H9 (cell line): ENCODE results near the gene RAD51. TPM values are rescaled to one million over a fixed set of nuclear protein-coding genes. Genes with fewer than 3 reads are reported as not detected.

ENCODE experiments used
- DNase-seq: peaks from one replicate; pipeline ENCODE4 v3.0.0-alpha.2; 2017
- H2AFZ ChIP-seq: one replicate; pipeline ENCODE4 v1.6.1; 2013; ENCODE audit warnings: mild to moderate bottlenecking, low read length, control low read depth, moderate library complexity
- H2AK5ac ChIP-seq: 2 replicates; pipeline ENCODE4 v1.6.1; 2013; ENCODE audit warnings: low read length, control low read depth, mixed read lengths; ENCODE audit not compliant: insufficient read length
- H2BK120ac ChIP-seq: one replicate; pipeline ENCODE4 v1.6.1; 2013; ENCODE audit warnings: low read depth, mild to moderate bottlenecking, low read length, control low read depth, inconsistent platforms; ENCODE audit not compliant: poor library complexity, severe bottlenecking
- H2BK12ac ChIP-seq: 2 replicates; pipeline ENCODE4 v1.6.1; 2013; ENCODE audit warnings: low read length, control low read depth, mixed read lengths, low read depth; ENCODE audit not compliant: insufficient read length
- H2BK15ac ChIP-seq: 2 replicates; pipeline ENCODE4 v1.6.1; 2013; ENCODE audit warnings: low read depth, low read length, control low read depth
- H2BK20ac ChIP-seq: one replicate; pipeline ENCODE4 v1.6.1; 2013; ENCODE audit warnings: low read depth, mild to moderate bottlenecking, low read length, control low read depth, inconsistent platforms; ENCODE audit not compliant: poor library complexity, severe bottlenecking
- H2BK5ac ChIP-seq: 2 replicates; pipeline ENCODE4 v1.6.1; 2013; ENCODE audit warnings: low read length, control low read depth, mixed read lengths; ENCODE audit not compliant: insufficient read length
- H3K14ac ChIP-seq: 2 replicates; pipeline ENCODE4 v1.6.1; 2013; ENCODE audit warnings: low read length, control low read depth; ENCODE audit not compliant: insufficient read depth
- H3K18ac ChIP-seq: 2 replicates; pipeline ENCODE4 v1.6.1; 2013; ENCODE audit warnings: low read depth, mild to moderate bottlenecking, mixed read lengths, low read length, control low read depth; ENCODE audit not compliant: insufficient read length
- H3K23ac ChIP-seq: 2 replicates; pipeline ENCODE4 v1.6.1; 2013; ENCODE audit warnings: low read length, control low read depth, mixed read lengths, low read depth; ENCODE audit not compliant: insufficient read length
- H3K23me2 ChIP-seq: 2 replicates; pipeline ENCODE4 v1.6.1; 2013; ENCODE audit warnings: low read depth, mild to moderate bottlenecking, mixed read lengths, low read length, control low read depth; ENCODE audit not compliant: insufficient read length, poor library complexity, severe bottlenecking
- H3K27ac ChIP-seq: 2 replicates; pipeline ENCODE4 v1.5.1; 2013; ENCODE audit warnings: low read length, control low read depth, mixed read lengths, low read depth; ENCODE audit not compliant: insufficient read length
- H3K27me3 ChIP-seq: 2 replicates; pipeline ENCODE4 v1.6.1; 2013; ENCODE audit warnings: low read length, control low read depth, inconsistent platforms; ENCODE audit not compliant: insufficient read depth
- H3K4ac ChIP-seq: 2 replicates; pipeline ENCODE4 v1.6.1; 2013; ENCODE audit warnings: low read depth, mild to moderate bottlenecking, control low read depth, inconsistent platforms, low read length, moderate library complexity
- H3K4me1 ChIP-seq: 2 replicates; pipeline ENCODE4 v1.6.1; 2013; ENCODE audit warnings: low read length, control low read depth, inconsistent platforms; ENCODE audit not compliant: insufficient read depth
- H3K4me2 ChIP-seq: 2 replicates; pipeline ENCODE4 v1.6.1; 2013; ENCODE audit warnings: low read length, control low read depth, mixed read lengths; ENCODE audit not compliant: insufficient read length, insufficient read depth
- H3K56ac ChIP-seq: 2 replicates; pipeline ENCODE4 v1.6.1; 2013; ENCODE audit warnings: low read depth, mild to moderate bottlenecking, mixed read lengths, low read length, control low read depth; ENCODE audit not compliant: insufficient read length
- H3K79me1 ChIP-seq: 2 replicates; pipeline ENCODE4 v1.6.1; 2013; ENCODE audit warnings: low read depth, mild to moderate bottlenecking, moderate library complexity, low read length, control low read depth, inconsistent platforms; ENCODE audit not compliant: insufficient read depth, poor library complexity, severe bottlenecking
- H3K79me2 ChIP-seq: 2 replicates; pipeline ENCODE4 v1.6.1; 2013; ENCODE audit warnings: low read length, control low read depth, inconsistent platforms; ENCODE audit not compliant: insufficient read depth
- H3K9ac ChIP-seq: 2 replicates; pipeline ENCODE4 v1.6.1; 2013; ENCODE audit warnings: low read length, control low read depth, mixed read lengths; ENCODE audit not compliant: insufficient read length; ENCODE audit errors: extremely low read depth
- H3K9me3 ChIP-seq: one replicate; pipeline ENCODE4 v1.6.1; 2013; ENCODE audit warnings: low read depth, low read length, inconsistent platforms; ENCODE audit not compliant: control insufficient read depth
- H3T11ph ChIP-seq: one replicate; pipeline ENCODE4 v1.6.1; 2013; ENCODE audit warnings: mild to moderate bottlenecking, low read length, control low read depth, inconsistent platforms
- H4K20me1 ChIP-seq: one replicate; pipeline ENCODE4 v1.6.1; 2013; ENCODE audit not compliant: control insufficient read depth, insufficient read length, insufficient read depth
- H4K5ac ChIP-seq: 2 replicates; pipeline ENCODE4 v1.6.1; 2013; ENCODE audit warnings: low read depth, mild to moderate bottlenecking, mixed read lengths, low read length, control low read depth; ENCODE audit not compliant: insufficient read length
- H4K8ac ChIP-seq: replicated peaks from 2 replicates; pipeline ENCODE4 v1.6.1; 2013; ENCODE audit warnings: low read length, control low read depth, mixed read lengths, low read depth; ENCODE audit not compliant: insufficient read length
- H4K91ac ChIP-seq: 2 replicates; pipeline ENCODE4 v1.6.1; 2013; ENCODE audit warnings: low read depth, mild to moderate bottlenecking, moderate library complexity, mixed read lengths, low read length, control low read depth; ENCODE audit not compliant: insufficient read length
- H3K27ac Mint-ChIP-seq, 3 experiments: 2 replicates in 2 of 3; 3 replicates in 1 of 3; pipeline ENCODE4 v1.8.0; 2020 to 2021; ENCODE audit warnings: mixed read lengths in 3 of 3, mild to moderate bottlenecking in 1 of 3, moderate library complexity in 1 of 3
- H3K27me3 Mint-ChIP-seq: 2 replicates; pipeline ENCODE4 v1.8.0; 2021; ENCODE audit warnings: low read depth, mild to moderate bottlenecking, moderate library complexity, mixed read lengths
- H3K36me3 Mint-ChIP-seq, 3 experiments: 2 replicates in 2 of 3; 3 replicates in 1 of 3; pipeline ENCODE4 v1.8.0; 2020 to 2021; ENCODE audit warnings: low read depth in 3 of 3, mixed read lengths in 3 of 3; ENCODE audit not compliant: insufficient read depth in 1 of 3
- H3K4me1 Mint-ChIP-seq, 2 experiments: 2 replicates each; pipeline ENCODE4 v1.8.0; 2020; ENCODE audit warnings: mixed read lengths in 2 of 2
- H3K4me3 Mint-ChIP-seq, 2 experiments: 2 replicates in 1 of 2; 3 replicates in 1 of 2; pipeline ENCODE4 v1.8.0; 2020 to 2021; ENCODE audit warnings: mild to moderate bottlenecking in 2 of 2, mixed read lengths in 2 of 2, moderate library complexity in 1 of 2
- H3K9me3 Mint-ChIP-seq, 2 experiments: 2 replicates in 1 of 2; 3 replicates in 1 of 2; pipeline ENCODE4 v1.8.0; 2020; ENCODE audit warnings: mild to moderate bottlenecking in 2 of 2, mixed read lengths in 2 of 2, moderate library complexity in 1 of 2
- CTCF ChIP-seq: fragments of 200-600 bp; sonication (generic); conservative IDR thresholded peaks from 3 replicates; pipeline ENCODE4 v1.8.0; 2021; ENCODE audit warnings: antibody characterized with exemption, mild to moderate bottlenecking
- WGBS: extraction: QIAGEN DNeasy Blood & Tissue Kit; methylation state at CpG from one replicate; pipeline ENCODE4 v1.1.7; 2013; ENCODE audit warnings: missing lambda C conversion rate, low lambda C conversion rate, mixed read lengths; ENCODE audit not compliant: insufficient read length; ENCODE audit errors: extremely low coverage; 5-methylcytosine and 5-hydroxymethylcytosine counted together
- total RNA-seq: library from RNA; stranded (reverse); gene quantifications from 2 replicates; pipeline ENCODE4 v1.2.1, GENCODE V29; 2021

The RAD51 gene
- total RNA-seq, 1 experiment from 2014 or later = 39.2 TPM

GRCh38 chr15:40770147-40770721 lies 75.3 kb downstream of the RAD51 start:
- Histone ChIP-seq H4K91ac (no peak overlapping the region), H3K27me3 (no peaks in the 10 kb centered on the region), H3K23ac (no peak overlapping the region), H3K79me2 (no peaks in the 10 kb centered on the region), H2BK15ac (no peak overlapping the region), H2BK20ac (no peak overlapping the region), H3K79me1 (no peaks in the 10 kb centered on the region), H3K56ac (no peak overlapping the region), H4K8ac (no peak overlapping the region), H3K14ac (no peak overlapping the region), H2AFZ (no peak overlapping the region), H4K20me1 (no peaks in the 10 kb centered on the region), H3K4me2 (no peak overlapping the region), H2BK5ac (no peak overlapping the region), H3K9me3 (no peaks in the 10 kb centered on the region), H2BK120ac (no peak overlapping the region), H3K18ac (no peak overlapping the region), H3K4ac (no peak overlapping the region), H2BK12ac (no peak overlapping the region), H3K4me1 (peaks cover 4% of the 10 kb centered on the region; the same call in 1 of the 2 replicates), H2AK5ac (no peak overlapping the region), H3T11ph (no peak overlapping the region), H3K23me2 (no peaks in the 10 kb centered on the region), H3K27ac (no peak overlapping the region), H3K9ac (no peak overlapping the region), H4K5ac (no peak overlapping the region)
- no peak for DNase-seq
- Mint-ChIP-seq H3K27ac (peak overlapping the region in 2 of 3 experiments; percentile 11 to 83; a peak in 3 of 7 replicates), H3K27me3 (no peaks in the 10 kb centered on the region; the same call in 1 of the 2 replicates), H3K36me3 (peaks cover 6 to 31% (median 11%) of the 10 kb centered on the region in 3 experiments), H3K4me1 (peaks cover 20 to 21% of the 10 kb centered on the region in 2 experiments), H3K4me3 (no peak overlapping the region; a peak in 1 of 5 replicates), H3K9me3 (no peaks in the 10 kb centered on the region)
- WGBS = no CpG with 5 or more reads among the region's 17 CpGs
- no peak for TF ChIP-seq CTCF
